Right lobe of liver (tissue), 6 donors: Measurements from ENCODE around the gene CHST8. TPM values are rescaled to one million over a fixed set of nuclear protein-coding genes. Genes with fewer than 3 reads are reported as not detected.

Experiments
- ATAC-seq, 4 donors: fragments of 200-7000 bp; cut with Tn5 transposase; one replicate each; pipeline ENCODE4 v1.9.1; 2020; ENCODE audit warnings: mild to moderate bottlenecking in 4 of 4, moderate library complexity in 4 of 4
- DNase-seq, 3 donors: peaks; one replicate each; pipeline ENCODE4 v3.0.0-alpha.2; 2020
- H3K27ac ChIP-seq, 3 donors: fragments of 200-600 bp; one replicate each; pipeline ENCODE4 v1.8.0; 2022
- H3K27me3 ChIP-seq, 2 donors: fragments of 200-600 bp; one replicate each; pipeline ENCODE4 v1.8.0; 2022
- H3K36me3 ChIP-seq, 4 donors: fragments of 200-600 bp; sonication (generic) in 1 of 4; one replicate each; pipeline versions ENCODE4 v1.5.1 to v1.8.0; 2017 to 2022; ENCODE audit warnings: control low read depth in 1 of 4
- H3K4me1 ChIP-seq, 4 donors: fragments of 200-600 bp; sonication (generic) in 1 of 4; one replicate each; pipeline versions ENCODE4 v1.5.1 to v1.8.0; 2017 to 2022; ENCODE audit warnings: control low read depth in 1 of 4
- H3K4me3 ChIP-seq, 3 donors: fragments of 200-600 bp; one replicate each; pipeline ENCODE4 v1.8.0; 2022
- H3K9me3 ChIP-seq, 4 donors: fragments of 200-600 bp; sonication (generic) in 1 of 4; one replicate each; pipeline versions ENCODE4 v1.5.1 to v1.8.0; 2017 to 2022; ENCODE audit warnings: control low read depth in 1 of 4
- POLR2A ChIP-seq: fragments of 450-650 bp; IDR thresholded peaks from one replicate; pipeline ENCODE4 v1.6.1; 2017; ENCODE audit warnings: antibody characterized with exemption, mild to moderate bottlenecking
- whole genome bisulfite sequencing: methylation state at CpG from one replicate; pipeline ENCODE4 v1.1.6; 2018; ENCODE audit warnings: low coverage, low lambda C conversion rate; ENCODE audit not compliant: insufficient coverage; ENCODE audit errors: missing lambda C conversion rate; 5-methylcytosine and 5-hydroxymethylcytosine counted together
- intact Hi-C, 2 donors: fragments of 100-400 bp; cut with DNase I; formaldehyde crosslinking; loops; one replicate each; pipeline versions ENCODE4 v1.11.2 to v1.14.1; 2022
- long read RNA-seq: library from polyadenylated mRNA; unstranded; transcript quantifications from one replicate; pipeline ENCODE4 v2.0.0, GENCODE V29; 2019
- total RNA-seq, 6 experiments: library from RNA; depleted of rRNA in 2 of 6; stranded (reverse); fragments of >200 nt in 2 of 6; fragmentation: NEBNext Ultra II Directional in 3 of 6; extraction: Animal tissue kit (Norgen Biotek cat#: 25700) in 3 of 6; gene quantifications; one replicate each; pipeline versions ENCODE4 v1.1.0 to v1.2.4, GENCODE V29; 2016 to 2023
- TF ChIP-seq, protein P1 (sequence below), 4 donors: fragments of 200-600 bp in 3 of 4; fragments of 450-650 bp in 1 of 4; IDR thresholded peaks; one replicate each; pipeline versions ENCODE4 v1.5.1 to v1.8.0; 2016 to 2022; ENCODE audit warnings: antibody characterized with exemption in 4 of 4, mild to moderate bottlenecking in 2 of 4
- donor health status: DM: no; HTN: yes; CAD: no.
- donor health status: DM: no; HTN: no; CAD: no.
- donor health status: DM: no; HTN: no; CAD: no.
- donor health status: DM: no; HTN: yes; CAD: no.
- donor health status: DM: no; HTN: yes; CAD: no.

CHST8 gene, protein sequence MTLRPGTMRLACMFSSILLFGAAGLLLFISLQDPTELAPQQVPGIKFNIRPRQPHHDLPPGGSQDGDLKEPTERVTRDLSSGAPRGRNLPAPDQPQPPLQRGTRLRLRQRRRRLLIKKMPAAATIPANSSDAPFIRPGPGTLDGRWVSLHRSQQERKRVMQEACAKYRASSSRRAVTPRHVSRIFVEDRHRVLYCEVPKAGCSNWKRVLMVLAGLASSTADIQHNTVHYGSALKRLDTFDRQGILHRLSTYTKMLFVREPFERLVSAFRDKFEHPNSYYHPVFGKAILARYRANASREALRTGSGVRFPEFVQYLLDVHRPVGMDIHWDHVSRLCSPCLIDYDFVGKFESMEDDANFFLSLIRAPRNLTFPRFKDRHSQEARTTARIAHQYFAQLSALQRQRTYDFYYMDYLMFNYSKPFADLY
- total RNA-seq, result under 1 TPM in 2 of 6 experiments, not detected in 4; 0.12 to 0.19 TPM
- long read RNA-seq, result 0 reads

DNA sequence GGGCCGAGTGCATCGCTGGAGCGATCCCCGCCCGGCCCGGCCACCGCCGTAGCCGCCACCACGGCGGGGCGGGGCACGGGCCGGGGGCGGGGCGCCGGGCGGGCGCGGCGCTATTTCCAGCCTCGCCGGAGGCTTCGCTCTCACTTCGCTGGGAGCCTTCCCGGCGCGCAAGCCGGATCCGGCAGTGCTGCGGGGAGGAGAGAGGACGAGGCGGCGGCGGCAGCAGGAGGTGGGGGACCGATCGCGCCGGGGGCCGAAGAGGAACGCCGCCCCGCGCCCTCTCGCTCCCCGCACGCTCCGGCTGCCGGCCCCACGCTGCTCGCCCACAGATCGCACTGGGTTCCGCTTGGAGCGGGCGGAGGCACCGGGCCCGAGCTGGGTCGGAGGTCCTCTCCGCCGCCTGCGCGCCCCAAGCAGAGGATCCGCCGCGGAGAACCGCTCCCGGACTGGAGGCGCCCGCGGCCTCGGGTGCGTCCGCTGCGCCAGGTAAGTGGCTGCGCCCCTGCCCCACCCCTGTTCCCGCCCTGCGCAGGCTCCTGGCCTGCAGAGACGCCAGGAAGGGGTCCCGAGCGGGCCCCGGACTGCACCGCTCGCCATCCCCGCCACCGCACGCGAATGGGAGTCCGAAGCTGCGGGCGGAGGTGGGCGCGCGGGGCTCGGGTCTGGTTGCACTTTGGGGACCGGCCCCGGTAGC, at the start of gene CHST8:
CHST8 (plus strand) TSS at position 143 of the 694 bp plus-strand sequence. CDS start 67,309 bp downstream, outside the sequence.
- no peaks in the 10 kb centered on the region for H3K36me3 ChIP-seq
- no peaks in the 10 kb centered on the region for H3K9me3 ChIP-seq
- TF ChIP-seq POLR2A, result peak; percentile 51
- TF ChIP-seq, protein P1, sequence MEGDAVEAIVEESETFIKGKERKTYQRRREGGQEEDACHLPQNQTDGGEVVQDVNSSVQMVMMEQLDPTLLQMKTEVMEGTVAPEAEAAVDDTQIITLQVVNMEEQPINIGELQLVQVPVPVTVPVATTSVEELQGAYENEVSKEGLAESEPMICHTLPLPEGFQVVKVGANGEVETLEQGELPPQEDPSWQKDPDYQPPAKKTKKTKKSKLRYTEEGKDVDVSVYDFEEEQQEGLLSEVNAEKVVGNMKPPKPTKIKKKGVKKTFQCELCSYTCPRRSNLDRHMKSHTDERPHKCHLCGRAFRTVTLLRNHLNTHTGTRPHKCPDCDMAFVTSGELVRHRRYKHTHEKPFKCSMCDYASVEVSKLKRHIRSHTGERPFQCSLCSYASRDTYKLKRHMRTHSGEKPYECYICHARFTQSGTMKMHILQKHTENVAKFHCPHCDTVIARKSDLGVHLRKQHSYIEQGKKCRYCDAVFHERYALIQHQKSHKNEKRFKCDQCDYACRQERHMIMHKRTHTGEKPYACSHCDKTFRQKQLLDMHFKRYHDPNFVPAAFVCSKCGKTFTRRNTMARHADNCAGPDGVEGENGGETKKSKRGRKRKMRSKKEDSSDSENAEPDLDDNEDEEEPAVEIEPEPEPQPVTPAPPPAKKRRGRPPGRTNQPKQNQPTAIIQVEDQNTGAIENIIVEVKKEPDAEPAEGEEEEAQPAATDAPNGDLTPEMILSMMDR (IDR thresholded peaks at IDR 0.05), result no peak
- peaks cover 0 to 15% (median 0%) of the 10 kb centered on the region in 4 donors for H3K4me1 ChIP-seq
- intact Hi-C loops, result no loop called here
- peak within 1 kb of the TSS; percentile 9 to 44 (median 27) for H3K4me3 ChIP-seq
- no CpG with 5 or more reads among the region's 96 CpGs for WGBS
- no peak within 1 kb of the TSS for H3K27ac ChIP-seq
- DNase-seq (peak in 2 of 3 donors; percentile 55 to 56), ATAC-seq (peak; percentile 66 to 87 (median 81))
- H3K27me3 ChIP-seq, result peaks cover 0 to 25% of the 10 kb centered on the region in 2 donors

DNA sequence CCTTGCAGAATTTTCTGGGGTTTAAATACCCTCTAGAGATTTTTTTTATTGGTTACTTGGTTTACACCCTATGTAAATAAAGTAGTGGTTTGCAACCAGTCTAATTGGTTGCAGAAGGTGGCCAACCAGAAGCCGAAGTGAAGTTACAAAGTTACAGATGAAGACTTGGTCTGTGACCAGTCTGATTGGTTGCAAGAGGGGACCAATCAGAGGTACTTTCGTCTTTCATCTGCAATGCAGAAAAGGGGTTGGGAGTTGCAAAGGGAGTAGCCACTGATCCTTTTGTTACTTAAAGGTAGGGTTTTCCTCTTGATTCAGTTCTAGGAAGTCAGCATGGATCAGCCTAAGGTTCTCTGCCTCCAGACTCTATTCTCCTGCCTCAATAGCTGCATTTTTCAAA, 48.8 kb upstream of the CHST8 start:
- H3K4me1 ChIP-seq, result no peaks in the 10 kb centered on the region
- WGBS, result 36% methylated on average over 2 of the region's 2 CpGs
- H3K9me3 ChIP-seq, result no peaks in the 10 kb centered on the region
- H3K36me3 ChIP-seq, result no peaks in the 10 kb centered on the region
- no peak for DNase-seq
- no peak for ATAC-seq
- no peak overlapping the region for H3K4me3 ChIP-seq
- no peak for TF ChIP-seq POLR2A
- TF ChIP-seq, protein P1 (IDR thresholded peaks at IDR 0.05), result no peak
- no peak overlapping the region for H3K27ac ChIP-seq
- intact Hi-C loops, result no loop called here
- H3K27me3 ChIP-seq, result no peaks in the 10 kb centered on the region

DNA sequence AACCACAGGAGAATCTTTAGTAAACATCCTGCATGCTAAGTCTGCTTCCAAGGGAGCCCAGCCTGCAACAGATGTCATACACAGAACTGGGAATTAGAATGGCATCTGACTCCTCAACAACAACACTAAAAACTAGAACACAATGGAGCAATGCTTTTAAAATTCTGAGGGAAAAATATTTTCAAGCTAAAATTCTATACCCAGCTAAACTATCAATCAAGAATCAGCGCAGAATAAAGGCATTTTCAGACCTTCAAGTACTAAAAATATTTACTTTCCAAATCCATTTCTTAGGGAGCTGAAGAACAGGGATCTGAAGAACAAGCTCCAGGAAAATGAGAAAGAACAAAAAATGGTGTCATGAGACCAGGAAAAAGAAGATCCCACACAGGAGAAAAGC, 46.9 kb upstream of the CHST8 start:
- H3K27me3 ChIP-seq, result no peaks in the 10 kb centered on the region
- DNase-seq, result no peak
- ATAC-seq, result no peak
- H3K27ac ChIP-seq, result no peak overlapping the region
- no peaks in the 10 kb centered on the region for H3K36me3 ChIP-seq
- 80% methylated on average over 1 of the region's 1 CpG for WGBS
- no peaks in the 10 kb centered on the region for H3K9me3 ChIP-seq
- H3K4me1 ChIP-seq, result no peaks in the 10 kb centered on the region
- intact Hi-C loops, result no loop called here
- TF ChIP-seq, protein P1 (IDR thresholded peaks at IDR 0.05), result no peak
- TF ChIP-seq POLR2A, result no peak
- H3K4me3 ChIP-seq, result no peak overlapping the region

DNA sequence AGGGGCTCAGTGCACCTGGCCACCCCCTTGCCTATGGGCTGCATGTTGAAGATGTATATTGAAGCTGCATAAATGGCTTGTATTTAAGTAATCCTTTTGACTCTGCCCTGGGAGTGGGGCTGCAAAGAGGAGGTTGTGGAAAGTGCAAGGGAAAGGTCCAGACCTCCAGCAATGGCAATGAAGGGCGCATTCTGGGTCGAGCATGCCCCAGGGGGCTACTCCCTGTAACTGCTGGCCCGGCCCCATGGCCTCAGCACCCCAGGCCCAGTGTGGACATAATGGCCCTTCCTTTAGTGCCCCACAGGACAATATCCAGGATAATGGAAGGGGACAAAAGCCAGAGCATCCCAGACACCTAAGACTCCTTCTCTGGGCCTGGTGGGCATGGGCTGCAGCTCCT, 43.1 kb upstream of the CHST8 start:
- ATAC-seq (no peak), DNase-seq (no peak)
- TF ChIP-seq, protein P1 (IDR thresholded peaks at IDR 0.05), result no peak
- no peak for TF ChIP-seq POLR2A
- Histone ChIP-seq H3K4me3 (no peak overlapping the region), H3K9me3 (no peaks in the 10 kb centered on the region), H3K27ac (no peak overlapping the region), H3K27me3 (no peaks in the 10 kb centered on the region), H3K36me3 (no peaks in the 10 kb centered on the region), H3K4me1 (peaks cover 0 to 7% (median 2%) of the 10 kb centered on the region in 4 donors)
- WGBS, result 50% methylated on average over 2 of the region's 3 CpGs
- intact Hi-C loops, result no loop called here
